ENCODE data around the gene DRAM2.
A peak's percentile ranks its signal among the peaks of the same experiment; 100 is the strongest.
"Not testable (repeated sequence)": the region's sequence is repeated elsewhere in the genome, so short reads cannot be mapped to it uniquely, and the experiment has no call there.

The DRAM2 gene

DNA sequence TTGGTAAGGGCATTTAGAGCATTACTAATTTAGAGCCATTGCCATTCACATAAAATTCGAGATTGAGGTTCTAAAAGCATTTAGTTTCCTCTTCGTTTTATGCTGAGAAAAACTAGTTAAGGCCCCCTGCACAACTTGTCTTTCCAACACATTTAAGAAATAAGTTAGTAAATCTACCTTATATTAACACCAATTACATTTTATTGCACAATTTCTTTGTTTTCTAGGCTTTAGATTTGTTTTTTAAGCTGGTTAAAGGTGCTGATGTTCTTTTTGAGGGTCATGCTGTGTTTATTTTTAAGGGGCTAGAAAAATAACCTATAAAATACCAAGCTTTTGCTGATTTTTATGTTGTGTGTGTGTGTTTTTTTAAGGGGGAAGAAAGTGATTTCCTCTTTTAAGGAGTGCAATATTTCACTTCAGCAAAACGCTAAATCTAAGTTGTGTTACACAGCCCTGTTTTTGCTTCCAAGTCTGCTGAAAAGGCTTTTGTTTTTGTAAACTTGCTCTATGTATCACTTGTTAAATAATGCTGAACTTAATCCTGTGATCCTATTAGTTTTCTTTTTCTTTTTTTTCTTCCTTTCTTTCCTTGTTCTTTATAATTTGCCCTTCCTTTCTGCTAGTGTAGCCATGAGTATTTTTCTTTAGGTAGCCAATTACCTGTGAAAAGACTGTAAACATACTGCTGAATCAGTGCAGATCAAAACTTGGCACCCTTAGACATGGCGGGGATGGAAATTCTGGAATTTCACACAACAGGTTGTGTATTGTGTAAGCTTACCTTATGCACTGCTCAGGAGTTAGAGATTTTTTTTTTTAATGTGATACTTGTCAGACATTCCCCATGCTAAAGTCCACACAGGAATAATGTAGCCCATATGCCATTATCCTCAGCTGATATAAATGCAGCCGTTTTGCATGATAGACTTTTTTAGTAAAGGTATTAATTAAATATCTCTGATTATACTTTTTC, 1.6 kb upstream of the DRAM2 start:
- DNase-seq, result no peak

GRCh38 chr1:111140680-111140967, 731 bp upstream of the DRAM2 start:
- DNase-seq, result no peak

DNA sequence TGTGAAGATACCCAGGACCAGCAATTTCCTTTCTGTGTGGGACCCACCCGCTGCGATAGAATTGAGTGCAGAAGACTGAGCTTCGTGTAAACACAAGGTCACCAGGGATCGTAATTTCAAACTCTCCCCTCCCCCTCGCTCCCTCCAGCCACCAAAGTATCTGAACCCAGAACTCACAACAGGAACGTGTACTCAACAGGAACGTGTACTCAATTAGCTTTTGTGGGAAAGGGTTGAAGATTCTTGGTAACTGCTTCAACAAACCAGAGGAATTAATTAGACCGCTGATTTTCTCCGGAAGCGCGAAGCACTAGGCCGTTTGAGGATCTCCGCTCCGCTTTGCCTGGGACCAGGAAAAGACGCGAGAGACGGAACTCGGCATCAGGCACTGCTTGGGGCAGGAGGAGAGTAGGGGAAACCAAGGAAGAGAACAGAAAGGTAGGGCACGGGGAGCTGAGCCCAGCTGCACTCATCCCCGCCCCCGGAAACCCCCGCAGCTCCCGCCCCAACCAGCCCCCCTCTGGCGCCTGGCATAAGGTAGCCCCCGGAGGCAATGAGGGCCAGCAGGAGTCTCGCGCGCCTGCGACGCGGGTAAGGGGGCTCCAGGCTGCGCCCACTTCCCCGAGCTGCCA, 453 bp downstream of the DRAM2 start:
- peak; percentile 63 for DNase-seq

DNA sequence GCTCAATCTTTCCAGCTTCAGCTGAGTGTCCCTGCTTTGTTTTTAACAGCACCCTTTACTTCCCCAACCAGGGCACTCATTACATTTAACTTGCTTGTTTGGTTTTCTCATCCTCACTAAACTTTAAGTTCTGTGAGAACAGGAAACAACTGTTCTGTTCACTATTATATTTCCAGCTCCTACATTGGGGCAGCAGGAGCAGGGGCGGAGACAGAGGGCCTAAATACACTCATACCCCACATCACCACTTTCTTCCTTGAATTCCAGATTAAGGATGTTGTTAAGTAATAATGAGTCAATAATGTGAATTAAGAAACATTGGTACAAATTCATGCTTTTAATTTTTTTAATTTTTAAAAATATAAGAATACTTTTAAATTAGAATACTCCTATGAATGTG, 6.0 kb downstream of the DRAM2 start:
- DNase-seq, result no peak

DNA sequence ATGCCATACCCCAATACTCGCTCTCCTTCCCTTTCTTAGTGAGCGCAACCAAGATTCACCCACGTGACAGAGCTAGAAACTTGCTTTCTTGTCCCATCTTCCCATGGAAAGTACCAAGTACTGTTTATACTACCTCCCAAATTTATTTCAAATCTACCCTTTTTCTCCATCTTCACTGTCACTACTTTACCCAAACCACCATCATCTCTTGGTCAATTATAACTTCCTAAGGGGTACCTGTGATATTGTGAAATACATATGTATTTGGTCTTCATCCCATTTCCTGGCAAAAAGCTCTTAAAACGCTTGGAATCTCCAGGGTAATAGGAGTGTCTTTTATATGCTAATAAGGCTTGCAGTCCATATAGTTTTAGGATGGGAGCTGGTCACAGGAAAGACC, 8.2 kb downstream of the DRAM2 start:
- no peak for DNase-seq

DNA sequence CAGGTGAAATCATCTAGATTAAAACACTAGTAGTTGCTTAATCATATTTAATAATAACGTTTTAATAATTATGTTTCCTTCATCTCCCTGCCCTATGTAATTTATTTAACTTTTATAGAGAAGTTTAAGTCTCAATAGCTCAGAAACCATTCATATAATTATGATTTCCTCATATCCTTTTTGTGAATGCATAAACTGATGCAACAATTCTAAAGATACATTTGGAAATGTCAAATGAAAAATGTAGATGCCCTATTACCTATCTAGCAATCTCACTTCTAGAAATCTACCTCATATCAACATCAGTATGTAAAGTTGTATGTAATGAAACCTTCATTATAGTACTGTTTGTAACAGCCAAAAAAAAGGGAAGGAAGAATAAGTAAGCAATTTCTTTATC, 10.5 kb downstream of the DRAM2 start:
- DNase-seq, result no peak

DNA sequence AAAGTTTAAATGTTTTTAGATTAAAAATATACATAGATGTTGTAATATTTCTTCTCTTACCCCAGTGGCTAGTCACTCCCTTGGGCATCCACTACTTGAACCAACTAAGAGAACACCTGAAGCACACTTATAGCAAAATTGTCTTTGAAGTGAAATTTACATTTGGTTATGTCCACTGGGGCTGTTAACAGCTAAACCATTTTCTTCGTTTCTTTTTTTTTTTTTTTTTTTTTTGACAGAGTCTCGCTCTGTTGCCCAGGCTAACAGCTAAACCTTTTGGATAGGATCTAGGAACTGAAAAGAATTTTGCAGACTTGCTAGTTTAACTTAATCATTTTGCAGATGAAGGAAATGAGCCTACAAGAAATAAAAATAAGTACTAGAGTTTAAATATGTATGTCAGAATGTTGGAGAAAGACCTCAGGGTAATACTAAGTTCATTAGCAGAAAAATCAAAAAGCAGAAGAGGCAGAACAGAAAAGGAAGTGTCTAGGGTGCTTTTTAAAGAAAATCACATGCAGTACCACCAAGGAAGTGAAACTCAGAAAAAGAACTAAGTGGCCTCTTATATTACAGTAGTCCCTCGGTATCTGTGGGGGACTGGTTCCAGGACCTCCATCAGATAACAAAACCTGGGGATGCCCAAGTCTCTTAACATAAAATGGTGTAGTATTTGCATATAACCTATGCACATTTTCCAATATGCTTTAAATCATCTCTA, 11.8 kb downstream of the DRAM2 start:
- DNase-seq, result no peak

DNA sequence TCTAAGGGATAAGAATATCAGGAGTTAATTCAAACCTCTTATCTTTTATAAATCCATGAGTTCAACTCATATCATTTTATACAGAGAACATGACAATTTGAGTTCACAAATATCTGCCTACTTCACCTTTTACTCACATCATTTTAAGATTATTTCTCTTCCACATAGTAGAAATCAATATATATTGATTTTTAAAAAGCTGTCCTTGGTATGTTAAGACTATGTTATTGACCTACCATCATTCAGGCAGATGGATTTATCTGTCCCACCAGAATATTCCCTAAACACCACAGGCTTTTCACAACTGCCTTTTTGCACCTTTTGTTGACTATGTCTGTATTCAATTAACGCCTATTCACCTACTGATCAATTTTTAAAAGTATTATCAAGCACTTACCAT, 13.5 kb downstream of the DRAM2 start:
- DNase-seq, result no peak

- DNase-seq, result no peak
Observed at GRCh38 chr1:111116496-111116895, 23.4 kb downstream of the DRAM2 start.

DNA sequence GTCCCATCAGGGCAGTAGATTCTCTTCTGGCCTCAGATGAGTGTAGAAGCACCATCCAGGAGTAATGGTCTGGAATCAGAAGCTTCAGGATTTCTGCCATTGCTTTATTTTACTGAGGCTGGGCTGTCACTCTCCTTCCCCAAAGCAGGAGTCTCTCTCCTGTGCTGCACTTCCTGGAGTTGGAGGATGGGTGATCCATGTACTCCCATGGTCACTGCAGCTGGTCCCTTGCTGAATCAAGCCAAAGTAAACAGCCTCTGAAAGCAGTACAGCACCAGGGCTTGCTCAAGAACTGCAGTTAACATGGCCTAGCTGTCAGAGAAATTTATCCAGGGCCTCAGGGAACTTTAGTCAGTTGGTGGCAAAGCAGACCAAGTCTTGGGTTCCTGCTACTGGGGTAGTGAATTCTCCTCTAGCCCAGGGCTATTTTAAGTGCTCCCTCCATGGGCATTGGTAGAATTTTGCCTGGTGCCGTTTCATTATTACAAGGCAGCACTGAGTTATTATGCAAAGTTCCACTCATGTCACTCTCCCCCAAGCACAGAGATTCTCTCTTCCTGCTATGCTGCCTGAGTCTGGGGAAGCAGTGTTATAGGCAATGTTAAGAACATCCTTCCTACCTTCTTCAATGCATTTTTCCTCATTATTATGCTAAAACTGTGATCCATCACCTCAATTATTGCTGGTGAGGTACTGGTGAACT, 29.5 kb downstream of the DRAM2 start:
- DNase-seq, result no peak

DNA sequence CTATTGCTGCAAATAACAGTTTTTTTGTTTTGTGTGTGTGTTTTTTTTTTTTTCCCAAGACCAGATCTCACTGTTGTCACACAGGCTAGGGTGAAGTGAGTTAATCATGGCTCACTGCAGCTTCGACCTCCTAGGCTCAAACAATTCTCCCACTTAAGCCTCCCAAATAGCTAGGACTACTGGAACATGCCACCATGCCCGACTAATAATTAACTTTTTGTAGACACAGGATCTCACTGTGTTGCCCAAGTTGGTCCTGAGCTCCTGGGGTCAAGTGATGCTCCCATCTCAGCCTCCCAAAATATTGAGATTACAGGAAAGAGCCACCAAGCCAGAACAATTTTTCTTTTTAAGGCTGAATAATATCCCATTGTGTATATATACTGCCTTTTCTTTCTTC, 34.9 kb downstream of the DRAM2 start:
- DNase-seq, result no peak

- no peak for DNase-seq
Observed at GRCh38 chr1:111101854-111102642, 37.8 kb downstream of the DRAM2 start.

DNA sequence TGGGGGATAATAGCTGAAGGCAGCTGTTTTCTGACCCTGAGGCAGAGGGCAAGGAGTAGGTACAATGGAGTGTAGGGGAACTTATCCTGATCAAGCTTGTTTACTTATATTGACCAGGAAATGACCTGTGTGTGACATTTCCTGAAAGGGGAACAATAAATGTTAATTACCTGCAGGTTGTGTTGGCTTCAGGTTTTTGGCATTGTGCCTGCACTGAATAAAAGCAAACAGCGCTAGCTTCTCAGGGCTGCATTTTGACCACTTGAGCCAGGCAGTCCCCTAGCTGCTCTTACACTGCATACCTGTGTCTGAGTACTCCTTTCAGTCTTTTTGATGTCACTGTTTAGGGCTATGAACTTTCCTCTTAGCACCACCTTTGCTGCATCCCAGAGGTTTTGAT, 40.6 kb downstream of the DRAM2 start:
- no peak for DNase-seq

GRCh38 chr1:111097356-111098099, 42.4 kb downstream of the DRAM2 start:
- no peak for DNase-seq

DNA sequence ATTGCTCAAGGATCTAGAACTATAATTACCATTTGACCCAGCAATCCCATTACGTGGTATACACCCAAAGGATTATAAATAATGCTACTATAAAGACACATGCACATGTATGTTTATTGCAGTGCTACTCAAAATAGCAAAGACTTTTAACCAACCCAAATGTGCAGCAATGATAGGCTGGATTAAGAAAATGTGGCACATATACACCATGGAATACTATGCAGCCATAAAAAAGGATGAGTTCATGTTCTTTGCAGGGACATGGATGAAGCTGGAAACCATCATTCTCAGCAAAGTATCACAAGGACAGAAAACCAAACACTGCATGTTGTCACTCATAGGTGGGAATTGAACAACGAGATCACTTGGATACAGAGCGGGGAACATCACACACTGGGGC, 44.5 kb downstream of the DRAM2 start:
- DNase-seq, result not testable (repeated sequence)

- no peak for DNase-seq
Observed at GRCh38 chr1:111089638-111090037, 50.3 kb downstream of the DRAM2 start.

DNA sequence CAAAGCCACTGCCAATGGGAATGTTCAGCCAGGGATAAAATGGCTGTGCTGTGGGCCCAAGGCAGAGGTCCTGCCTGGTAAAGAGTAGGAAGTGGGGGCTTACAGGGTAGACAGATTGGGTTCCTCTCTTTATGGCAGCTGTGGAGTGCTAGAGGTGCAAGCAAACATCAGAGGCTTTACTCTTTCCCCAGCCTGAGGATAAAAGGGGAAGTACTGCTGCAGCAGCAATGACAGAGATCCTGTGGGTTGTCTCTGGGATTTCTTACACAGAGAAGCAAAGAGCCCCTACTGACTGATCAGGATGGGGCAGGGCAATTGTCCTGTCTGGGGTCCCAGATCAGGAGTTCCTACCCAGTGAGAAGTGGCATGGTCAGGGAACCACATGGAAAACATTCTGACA, 54.2 kb downstream of the DRAM2 start:
- DNase-seq, result no peak

GRCh38 chr1:111084999-111085398, 54.9 kb downstream of the DRAM2 start:
- no peak for DNase-seq

DNA sequence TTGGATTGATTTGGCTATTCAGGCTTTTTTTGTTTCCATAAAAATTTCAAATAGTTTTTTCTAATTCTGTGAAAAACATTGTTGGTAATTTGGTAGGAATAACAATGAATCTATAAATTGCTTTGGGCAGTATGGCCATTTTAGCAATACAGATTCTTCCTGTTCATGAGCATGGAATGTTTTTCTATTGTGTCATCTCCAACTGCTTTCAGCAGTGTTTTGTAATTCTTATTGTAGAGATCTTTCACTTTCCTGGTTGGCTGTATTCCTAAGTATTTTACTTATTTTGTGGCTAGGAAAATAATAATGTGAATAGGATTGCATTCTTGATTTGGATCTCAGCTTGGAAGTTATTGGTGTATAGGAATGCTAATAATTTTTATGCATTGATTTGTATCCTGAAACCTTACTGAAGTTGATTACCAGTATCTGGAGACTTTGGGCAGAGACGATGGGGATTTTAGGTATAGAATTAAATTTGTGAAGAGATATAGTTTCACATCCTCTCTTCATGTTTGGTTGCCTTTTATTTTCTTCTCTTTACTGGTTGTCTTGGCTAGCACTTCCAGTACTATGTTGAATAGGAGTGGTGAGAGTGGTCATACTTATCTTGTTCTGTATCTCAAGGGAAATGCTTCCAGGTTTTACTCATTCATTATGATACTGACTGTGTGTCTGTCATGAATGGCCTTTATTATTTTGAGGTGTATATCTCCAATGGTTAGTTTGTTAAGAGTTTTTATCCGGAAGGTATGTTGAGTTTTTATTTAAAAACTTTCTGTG, 57.3 kb downstream of the DRAM2 start:
- DNase-seq, result no peak

DNA sequence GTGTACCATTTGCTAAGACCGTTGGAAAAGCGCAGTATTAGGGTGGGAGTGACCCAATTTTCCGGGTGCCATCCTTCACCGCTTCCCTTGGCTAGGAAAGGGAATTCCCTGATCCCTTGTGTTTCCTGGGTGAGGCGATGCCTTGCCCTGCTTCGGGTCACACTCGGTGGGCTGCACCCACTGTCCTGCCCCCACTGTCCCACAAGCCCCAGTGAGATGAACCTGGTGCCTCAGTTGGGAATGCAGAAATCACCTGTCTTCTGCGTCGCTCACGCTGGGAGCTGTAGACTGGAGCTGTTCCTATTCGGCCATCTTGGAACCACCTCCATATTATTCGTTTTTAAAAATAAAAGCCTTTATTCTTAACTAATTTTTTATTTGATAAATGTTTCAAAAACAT, 60.6 kb downstream of the DRAM2 start:
- not testable (repeated sequence) for DNase-seq

- not testable (repeated sequence) for DNase-seq
Observed at GRCh38 chr1:111077312-111077711, 62.6 kb downstream of the DRAM2 start.

Data from stimulated activated CD4-positive, alpha-beta T cell treated with anti-CD3 and anti-CD28 coated beads, Interleukin-15, amount 100 ng/mL, for 24 hours (primary cell).